Measurements from ENCODE around the gene CDH13.
A peak's percentile ranks its signal among the peaks of the same experiment; 100 is the strongest.

The CDH13 gene

GRCh38 chr16:82653550-82654511 lies 27.1 kb downstream of the CDH13 start:
- DNase-seq = peak; percentile 14

GRCh38 chr16:82655072-82655714 lies 28.4 kb downstream of the CDH13 start:
- DNase-seq = peak; percentile 67

DNA sequence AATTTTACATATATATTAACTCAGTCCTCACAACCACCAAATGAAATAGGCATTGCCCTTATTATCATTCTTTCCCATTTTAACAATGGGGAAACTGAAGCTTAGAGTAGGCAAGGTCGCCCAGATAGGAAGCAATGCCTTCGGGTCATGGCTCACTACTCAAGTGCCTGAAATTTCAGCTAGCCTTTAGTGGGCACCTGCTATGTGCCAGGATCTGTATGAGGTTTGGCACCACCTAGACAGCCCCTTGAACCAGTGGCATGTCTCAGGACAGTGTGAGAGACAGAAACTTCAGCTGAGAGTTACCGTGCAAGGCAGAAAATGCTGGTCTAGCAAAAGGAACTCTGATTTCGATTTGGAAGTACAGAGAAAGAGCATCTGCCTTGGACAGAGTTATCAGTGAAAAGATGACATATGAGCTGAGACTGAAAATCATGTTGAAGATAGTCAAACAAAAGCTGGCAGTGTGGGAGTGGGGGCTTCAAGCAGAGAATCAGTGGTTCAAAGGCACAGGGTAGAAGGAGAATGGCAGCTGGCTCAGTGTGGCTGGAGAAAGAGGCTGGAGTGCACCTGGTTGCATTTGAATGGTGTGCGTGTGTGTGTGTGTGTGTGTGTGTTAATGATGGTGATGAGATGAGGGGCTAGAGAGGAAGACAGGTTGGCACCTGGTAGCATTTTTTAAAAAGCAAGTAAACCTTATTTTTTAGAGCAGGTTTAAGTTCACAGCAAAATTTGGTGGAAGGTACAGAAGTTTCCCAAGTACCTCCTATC lies 29.1 kb downstream of the CDH13 start:
- peak; percentile 12 for DNase-seq

- no peak for DNase-seq
These were observed 30.5 kb downstream of the CDH13 start for GRCh38 chr16:82657239-82657638.

GRCh38 chr16:82657786-82658185 lies 31.0 kb downstream of the CDH13 start:
- DNase-seq = no peak

DNA sequence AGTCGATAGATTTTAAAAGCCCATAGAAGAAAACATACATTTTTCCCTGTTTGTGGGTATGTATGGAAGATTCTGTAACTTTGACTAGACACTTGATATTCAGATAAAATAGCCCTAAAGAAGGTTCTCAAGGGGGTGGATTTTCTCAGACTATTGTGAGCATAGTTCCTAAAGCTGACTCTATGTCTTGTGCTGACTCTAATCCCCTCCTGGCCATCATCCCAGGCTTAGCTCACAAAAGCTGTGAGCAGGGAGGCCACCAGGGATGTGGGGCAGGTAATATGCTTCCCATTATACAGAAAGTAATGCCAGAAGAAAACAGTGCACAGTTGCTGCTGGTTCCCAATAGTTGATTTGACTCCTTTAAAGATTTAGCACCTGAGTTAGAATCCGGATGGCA lies 32.0 kb downstream of the CDH13 start:
- DNase-seq = no peak

DNA sequence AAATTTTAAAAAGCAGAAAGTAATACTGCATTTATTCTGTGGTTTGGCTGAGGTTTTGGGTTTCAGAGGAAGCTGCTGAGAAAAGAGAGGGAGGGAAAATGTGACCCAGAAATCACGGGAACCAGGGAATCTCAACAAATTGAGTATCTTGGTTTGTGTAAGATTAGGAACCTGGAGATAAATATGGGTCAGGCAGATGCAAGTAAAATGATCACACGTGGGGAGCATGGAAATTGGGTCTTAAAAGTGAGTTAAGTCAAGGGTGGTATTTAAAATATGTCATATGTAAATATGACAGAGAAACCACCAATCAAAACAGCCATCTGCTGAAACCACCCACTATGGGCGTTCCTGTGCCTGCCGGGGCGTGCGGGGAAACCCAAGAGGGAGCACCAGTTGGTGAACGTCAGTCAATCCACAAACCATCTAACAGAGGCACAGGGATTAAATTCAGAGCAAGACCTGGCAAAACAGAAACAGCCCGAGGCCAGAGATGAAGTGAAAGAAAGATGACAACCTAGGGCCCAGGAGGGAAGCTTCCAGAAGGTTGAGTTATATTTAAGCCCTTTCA lies 33.4 kb downstream of the CDH13 start:
- no peak for DNase-seq

DNA sequence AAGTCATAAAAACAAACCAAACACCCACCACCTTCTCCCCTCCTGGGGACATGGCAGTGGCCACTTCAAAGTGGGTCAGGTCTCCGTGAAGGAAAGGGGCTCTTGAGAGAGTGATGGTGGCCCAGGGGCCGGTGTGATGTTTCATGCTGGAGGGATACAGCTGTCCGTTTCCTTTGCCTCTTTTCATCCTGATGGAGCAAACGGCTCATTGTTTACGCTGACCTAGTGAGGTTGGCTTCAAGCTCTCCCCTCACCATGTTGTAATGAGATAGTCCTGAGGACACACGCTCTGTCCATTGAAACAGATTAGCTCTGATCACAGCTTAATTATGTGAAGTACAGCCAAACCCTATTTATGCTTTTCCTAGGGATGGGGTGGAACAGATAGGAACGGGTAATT lies 34.2 kb downstream of the CDH13 start:
- no peak for DNase-seq

GRCh38 chr16:82664181-82664580 lies 37.4 kb downstream of the CDH13 start:
- DNase-seq = no peak

DNA sequence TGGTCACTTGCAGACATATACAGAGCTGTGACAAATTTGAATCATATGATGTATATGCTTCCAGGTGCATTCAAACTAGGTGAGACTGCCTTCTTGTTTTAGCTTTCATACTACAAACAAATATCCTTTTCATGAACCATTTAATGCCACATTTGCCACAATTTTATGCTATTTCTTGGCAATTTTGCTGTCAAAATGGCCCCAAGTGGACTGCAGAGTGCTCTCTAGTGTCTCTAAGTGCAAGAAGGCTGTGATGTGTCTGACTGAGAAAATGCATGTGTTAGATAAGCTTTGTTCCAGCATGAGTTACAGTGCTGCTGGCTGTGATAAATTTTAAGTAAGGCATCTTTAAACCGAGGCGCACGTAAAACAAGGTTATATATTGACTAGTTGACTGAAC lies 38.3 kb downstream of the CDH13 start:
- DNase-seq = no peak

DNA sequence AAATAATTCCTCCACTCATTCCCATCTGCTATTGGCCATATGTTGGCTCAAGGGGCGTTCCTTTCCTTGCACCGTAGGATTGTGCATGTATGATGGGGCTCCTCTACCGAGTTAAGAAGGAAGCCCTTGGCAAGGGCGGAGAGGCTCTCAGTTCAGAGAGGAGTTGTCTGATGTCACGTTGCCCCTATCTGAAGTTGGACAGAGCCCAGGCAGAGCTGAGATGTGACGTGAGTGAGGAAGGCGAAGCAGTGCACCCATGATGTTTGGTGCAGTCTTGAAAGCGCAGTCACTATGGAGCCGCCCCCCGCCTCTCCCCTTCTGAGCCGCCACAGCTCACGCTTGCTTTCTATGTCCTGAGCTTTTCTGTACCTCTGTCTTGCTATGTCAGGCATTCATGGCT lies 40.7 kb downstream of the CDH13 start:
- no peak for DNase-seq

DNA sequence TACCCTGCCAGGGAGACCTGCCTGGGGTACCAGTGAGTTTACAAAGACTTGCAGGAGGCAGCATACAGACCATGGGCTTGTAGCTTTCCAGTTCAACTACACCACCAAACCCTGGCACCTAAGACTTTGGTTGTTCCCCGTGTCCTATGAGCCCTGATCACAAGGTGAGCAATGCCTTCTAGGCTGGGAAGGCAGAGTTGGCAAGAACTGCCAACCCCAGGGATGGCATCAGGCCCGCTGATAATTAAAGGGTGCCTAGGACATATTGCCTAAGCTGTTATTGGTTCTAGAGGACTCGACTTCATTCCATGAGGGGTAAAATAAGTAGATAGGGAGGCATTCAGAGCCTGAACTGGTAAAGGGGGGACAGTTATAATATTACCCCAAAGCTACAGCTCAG lies 41.3 kb downstream of the CDH13 start:
- DNase-seq = no peak

- DNase-seq = no peak
These were observed 45.0 kb downstream of the CDH13 start for GRCh38 chr16:82671741-82672140.

DNA sequence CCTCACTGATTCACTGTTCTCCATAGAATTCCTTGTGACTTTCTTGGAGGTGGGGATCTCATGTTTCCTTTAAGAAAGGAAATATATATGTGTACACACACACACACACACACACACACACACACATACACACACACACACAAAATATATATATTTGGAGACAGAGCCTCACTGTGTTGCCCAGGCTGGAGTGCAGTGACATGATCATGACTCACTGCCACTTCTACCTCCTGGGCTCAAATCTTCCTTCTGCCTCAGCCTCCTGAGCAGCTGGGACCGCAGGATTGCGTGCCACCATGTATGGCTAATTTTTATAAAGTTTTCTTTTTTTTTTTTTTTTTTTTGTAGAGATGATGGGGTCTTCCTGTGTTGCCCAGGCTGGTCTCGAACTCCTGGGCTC lies 45.9 kb downstream of the CDH13 start:
- DNase-seq = no peak

- no peak for DNase-seq
These were observed 48.5 kb downstream of the CDH13 start for GRCh38 chr16:82675300-82675699.

DNA sequence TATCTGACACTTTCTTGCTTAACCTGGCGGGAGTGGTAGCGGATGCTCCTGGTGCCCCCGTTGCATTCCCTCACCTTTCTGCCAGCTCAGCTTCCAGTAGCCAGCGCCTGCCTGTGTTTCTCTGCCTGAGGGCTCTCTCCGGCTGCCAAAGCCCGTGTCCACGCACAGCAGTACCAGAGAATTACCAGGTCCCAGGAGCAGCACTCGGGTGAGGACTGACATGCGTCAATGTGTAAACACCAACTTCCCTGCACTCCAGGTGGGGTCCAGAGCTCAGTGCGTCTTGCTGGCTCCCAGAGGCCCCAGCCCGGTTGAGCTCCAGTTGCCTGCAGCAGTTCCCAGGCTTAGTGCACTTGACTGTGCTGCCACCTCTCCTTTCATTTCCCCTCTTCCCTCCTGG lies 54.8 kb downstream of the CDH13 start:
- no peak for DNase-seq

- no peak for DNase-seq
These were observed 56.0 kb downstream of the CDH13 start for GRCh38 chr16:82682767-82683166.

GRCh38 chr16:82684256-82684655 lies 57.5 kb downstream of the CDH13 start:
- DNase-seq = no peak

- DNase-seq = no peak
These were observed 58.8 kb downstream of the CDH13 start for GRCh38 chr16:82685526-82685925.

DNA sequence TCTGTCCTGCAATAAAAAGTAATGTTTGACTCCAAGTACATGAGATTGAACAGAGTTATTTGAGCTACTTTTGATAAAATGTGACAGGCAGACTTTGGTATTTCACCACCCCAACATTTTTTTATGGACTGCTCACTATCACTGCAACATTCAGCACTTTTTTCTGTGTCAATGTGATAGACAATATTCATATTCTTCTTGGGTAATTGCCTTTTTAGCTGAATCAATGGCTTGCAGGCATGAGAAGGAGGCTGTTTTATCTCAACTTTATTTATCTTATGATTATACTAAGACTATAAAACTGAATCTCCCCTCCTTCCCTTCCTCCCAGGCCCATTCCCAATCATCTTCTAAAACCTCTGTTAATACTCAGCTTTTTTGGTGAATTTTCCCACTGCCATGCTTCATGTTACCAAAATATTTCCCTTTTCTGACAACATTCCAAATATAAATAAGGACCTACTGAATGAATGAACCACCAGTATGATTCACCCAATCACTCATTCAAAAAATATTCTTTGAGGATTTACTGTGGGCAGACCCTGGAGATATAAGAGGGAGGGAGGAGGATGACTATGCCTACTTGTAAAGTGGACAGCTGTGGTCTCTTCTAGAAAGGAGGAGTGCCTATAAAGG lies 67.6 kb downstream of the CDH13 start:
- no peak for DNase-seq

DNA sequence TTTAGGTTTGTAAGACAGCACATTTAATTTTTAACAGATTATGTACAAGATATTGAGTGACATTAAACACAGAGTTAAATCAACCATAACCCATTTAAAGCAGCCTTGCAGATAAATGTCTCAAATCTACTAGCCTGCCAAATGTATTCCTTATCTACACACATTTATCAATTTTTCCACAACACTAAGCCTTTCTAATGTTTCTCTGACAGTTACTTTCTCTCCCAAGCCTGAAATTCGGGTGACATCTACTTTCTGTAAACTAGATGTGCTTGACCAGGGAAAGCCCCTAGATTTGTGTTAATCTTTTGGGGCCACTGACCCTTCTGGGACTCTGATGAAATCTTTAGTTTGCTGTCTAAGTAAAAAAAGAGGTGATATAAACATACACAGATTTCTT lies 69.0 kb downstream of the CDH13 start:
- DNase-seq = no peak

- DNase-seq = no peak
These were observed 72.5 kb downstream of the CDH13 start for GRCh38 chr16:82699260-82699659.

Data from NK-92 treated with Interleukin-12 subunit alpha and Interleukin-12 subunit beta, amount 100 ng/mL, for 24 hours (cell line).